ENCODE results near the gene RFNG.

Gene RFNG

GRCh38 chr17:82077617-82078358, 26.2 kb upstream of the RFNG start:
- no peak for DNase-seq

DNA sequence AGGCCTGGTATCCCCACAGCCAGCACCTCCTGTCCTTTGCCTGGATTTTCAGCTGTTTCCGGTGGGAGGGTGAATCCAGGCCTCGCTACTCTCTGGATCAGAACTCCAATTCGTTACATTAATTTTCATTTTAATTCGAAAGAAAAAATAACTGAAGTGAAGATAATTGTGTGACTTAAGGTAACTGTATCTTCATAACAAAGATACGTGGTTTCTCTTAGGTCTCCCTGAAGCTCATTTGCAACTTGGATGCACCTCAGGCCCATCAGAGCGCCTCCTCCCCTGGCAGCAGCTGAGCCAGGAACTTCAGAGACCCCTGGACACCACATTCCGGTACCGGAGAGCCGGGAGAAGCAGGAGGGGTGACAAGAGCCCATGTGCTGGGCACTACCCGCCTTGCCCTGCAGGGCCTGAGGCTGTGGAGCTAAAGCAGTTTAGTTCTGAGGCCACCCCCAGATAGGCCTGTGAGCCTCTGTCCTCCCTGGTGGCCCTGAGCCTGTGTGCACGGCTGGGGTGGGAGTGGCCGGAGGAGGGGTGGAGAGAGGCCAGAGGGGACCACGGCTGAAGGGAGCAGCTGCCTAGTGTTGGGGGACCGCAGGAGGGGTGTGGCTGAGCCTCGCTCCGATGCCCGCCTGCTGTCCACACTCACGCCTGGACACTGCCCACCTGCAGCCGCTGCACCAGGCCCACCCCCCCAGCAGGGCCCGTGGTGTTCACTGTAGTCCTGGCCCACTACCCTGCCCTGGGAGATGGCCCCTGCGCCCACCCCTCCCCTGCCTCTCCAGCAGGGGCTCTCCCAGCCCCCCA, 25.4 kb upstream of the RFNG start:
- DNase-seq: no peak

- no peak for DNase-seq
These were observed 24.6 kb upstream of the RFNG start for GRCh38 chr17:82076018-82076784.

- no peak for DNase-seq
These were observed 21.8 kb upstream of the RFNG start for GRCh38 chr17:82073446-82073845.

DNA sequence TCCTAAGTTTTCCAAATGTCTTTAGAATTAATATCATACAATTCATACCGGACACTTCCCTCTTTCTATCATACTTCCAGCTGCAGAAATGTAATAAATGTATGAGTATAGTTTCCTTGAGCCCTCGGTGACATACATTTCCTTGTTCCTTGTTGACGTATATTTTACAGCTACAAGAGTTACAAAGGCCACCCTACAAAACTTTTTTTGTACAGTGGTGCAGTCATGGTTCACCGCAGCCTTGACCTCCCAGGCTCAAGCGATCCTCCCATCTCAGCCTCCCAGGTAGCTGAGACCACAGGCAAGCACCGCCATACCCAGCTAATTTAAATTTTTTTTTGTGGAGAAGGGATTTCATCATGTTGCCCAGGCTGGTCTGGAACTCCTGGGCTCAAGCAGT, 21.2 kb upstream of the RFNG start:
- DNase-seq: no peak

DNA sequence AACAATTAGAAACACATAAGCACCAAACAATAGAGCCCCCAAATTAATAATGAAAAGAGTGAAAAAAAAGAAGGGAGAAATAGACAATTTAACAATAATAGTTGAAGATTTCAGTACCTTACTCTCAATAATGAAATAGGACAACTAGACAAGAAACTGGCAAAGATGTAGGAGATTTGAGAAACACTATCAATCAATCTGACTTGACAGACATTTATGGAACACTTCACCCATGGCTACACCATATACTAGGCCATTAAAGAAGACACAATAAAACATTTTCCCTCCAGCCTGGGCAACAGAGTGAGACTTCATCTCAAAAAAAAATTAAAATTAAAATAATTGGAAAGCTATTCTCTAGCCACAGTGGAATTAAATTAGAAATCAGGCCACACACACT, 19.0 kb upstream of the RFNG start:
- no peak for DNase-seq

GRCh38 chr17:82065638-82066303, 14.2 kb upstream of the RFNG start, which contains the start of gene DUS1L:
Gene DUS1L, minus strand, starts transcription at chr17:82065804. Its CDS starts 745 bp downstream, at chr17:82065059.
- peak; percentile 65 for DNase-seq

- peak; percentile 23 for DNase-seq
These were observed 13.6 kb upstream of the RFNG start for GRCh38 chr17:82065193-82065637.

GRCh38 chr17:82064433-82065192, 13.0 kb upstream of the RFNG start:
- DNase-seq: no peak

GRCh38 chr17:82063424-82064415, 12.1 kb upstream of the RFNG start:
- DNase-seq: no peak

DNA sequence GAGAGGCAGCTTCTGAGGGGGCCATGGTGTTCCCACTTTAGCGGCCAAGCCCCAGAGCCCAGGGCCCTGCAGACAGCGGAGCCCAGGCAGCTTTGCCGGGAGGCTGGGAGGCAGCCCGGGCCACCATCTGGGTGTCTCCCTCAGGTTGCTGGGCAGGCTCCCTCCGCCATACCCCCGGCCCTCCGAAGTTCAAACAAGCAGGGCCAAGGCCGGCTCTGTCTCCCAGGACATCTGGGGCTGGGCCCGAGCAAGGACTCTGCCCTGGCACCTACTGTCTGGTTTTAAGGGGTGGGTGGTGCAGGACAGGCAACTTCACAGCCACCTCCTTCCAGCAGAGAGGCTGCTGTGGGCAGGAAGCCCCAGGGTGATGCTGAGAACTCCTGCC, 11.4 kb upstream of the RFNG start:
- no peak for DNase-seq

GRCh38 chr17:82062076-82062983, 10.7 kb upstream of the RFNG start:
- DNase-seq: no peak

- DNase-seq: no peak
These were observed 9.7 kb upstream of the RFNG start for GRCh38 chr17:82061047-82061925.

GRCh38 chr17:82060614-82061013, 9.0 kb upstream of the RFNG start:
- DNase-seq: no peak

DNA sequence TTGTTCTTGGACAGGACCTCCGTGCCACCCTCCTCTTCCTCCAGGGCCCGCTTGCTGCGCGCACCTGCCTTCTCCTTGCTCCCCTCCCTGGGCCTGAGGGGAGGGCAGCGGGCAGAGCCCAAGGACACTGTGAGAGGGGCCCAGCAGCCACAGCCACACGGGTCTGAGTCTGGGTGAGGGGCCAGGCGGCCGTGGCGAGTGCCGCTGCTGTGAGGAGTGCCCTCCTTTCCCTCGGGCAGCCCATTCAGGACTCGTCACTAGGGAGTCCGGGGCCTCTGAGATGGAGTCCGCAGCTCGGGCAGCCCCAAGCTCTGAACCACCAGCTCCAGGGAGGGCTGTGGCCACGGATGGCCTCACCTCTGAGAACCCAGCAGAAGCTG, 8.4 kb upstream of the RFNG start:
- DNase-seq: no peak

GRCh38 chr17:82059272-82060000, 7.8 kb upstream of the RFNG start:
- DNase-seq: no peak

- DNase-seq: no peak
These were observed 7.2 kb upstream of the RFNG start for GRCh38 chr17:82058855-82059249.

Data from activated CD4-positive, alpha-beta T cell treated with anti-CD3 and anti-CD28 coated beads for 1 hour (primary cell).